Mesodermal cell (in vitro differentiated cells): ENCODE data around the gene ATL1.

Experiments
- H3K27ac ChIP-seq: 2 replicates; pipeline ENCODE4 v1.7.0; 2013; ENCODE audit warnings: mild to moderate bottlenecking, low read depth, low read length, moderate library complexity; ENCODE audit not compliant: severe bottlenecking
- H3K36me3 ChIP-seq: 2 replicates; pipeline ENCODE4 v1.7.1; 2013; ENCODE audit warnings: mild to moderate bottlenecking, low read length, moderate library complexity; ENCODE audit not compliant: control insufficient read depth, insufficient read depth
- H3K4me1 ChIP-seq: one replicate; pipeline ENCODE4 v1.7.1; 2013; ENCODE audit warnings: mild to moderate bottlenecking, low read length; ENCODE audit not compliant: insufficient read depth, control insufficient read depth, poor library complexity, severe bottlenecking
- H3K4me3 ChIP-seq: 2 replicates; pipeline ENCODE4 v1.7.0; 2013; ENCODE audit warnings: low read length, control low read depth, mild to moderate bottlenecking; ENCODE audit not compliant: insufficient read depth, poor library complexity, severe bottlenecking; ENCODE audit errors: extremely low read depth
- H3K9me3 ChIP-seq: 2 replicates; pipeline ENCODE4 v1.7.1; 2013; ENCODE audit warnings: mild to moderate bottlenecking, low read length, moderate library complexity; ENCODE audit not compliant: control insufficient read depth
- WGBS, 2 experiments: methylation state at CpG; one replicate each; pipeline ENCODE4 v1.1.5; 2013; ENCODE audit warnings: missing lambda C conversion rate in 2 of 2; ENCODE audit not compliant: insufficient coverage in 2 of 2; 5-methylcytosine and 5-hydroxymethylcytosine counted together

Gene ATL1

GRCh38 chr14:50528000-50528399, 31.9 kb upstream of the ATL1 start:
- Histone ChIP-seq H3K4me1 (peaks cover 26% of the 10 kb centered on the region), H3K4me3 (no peak overlapping the region), H3K36me3 (peaks cover 30% of the 10 kb centered on the region), H3K9me3 (no peaks in the 10 kb centered on the region), H3K27ac (no peak overlapping the region)
- WGBS, 2 experiments = no CpG with 5 or more reads among the region's 1 CpG

DNA sequence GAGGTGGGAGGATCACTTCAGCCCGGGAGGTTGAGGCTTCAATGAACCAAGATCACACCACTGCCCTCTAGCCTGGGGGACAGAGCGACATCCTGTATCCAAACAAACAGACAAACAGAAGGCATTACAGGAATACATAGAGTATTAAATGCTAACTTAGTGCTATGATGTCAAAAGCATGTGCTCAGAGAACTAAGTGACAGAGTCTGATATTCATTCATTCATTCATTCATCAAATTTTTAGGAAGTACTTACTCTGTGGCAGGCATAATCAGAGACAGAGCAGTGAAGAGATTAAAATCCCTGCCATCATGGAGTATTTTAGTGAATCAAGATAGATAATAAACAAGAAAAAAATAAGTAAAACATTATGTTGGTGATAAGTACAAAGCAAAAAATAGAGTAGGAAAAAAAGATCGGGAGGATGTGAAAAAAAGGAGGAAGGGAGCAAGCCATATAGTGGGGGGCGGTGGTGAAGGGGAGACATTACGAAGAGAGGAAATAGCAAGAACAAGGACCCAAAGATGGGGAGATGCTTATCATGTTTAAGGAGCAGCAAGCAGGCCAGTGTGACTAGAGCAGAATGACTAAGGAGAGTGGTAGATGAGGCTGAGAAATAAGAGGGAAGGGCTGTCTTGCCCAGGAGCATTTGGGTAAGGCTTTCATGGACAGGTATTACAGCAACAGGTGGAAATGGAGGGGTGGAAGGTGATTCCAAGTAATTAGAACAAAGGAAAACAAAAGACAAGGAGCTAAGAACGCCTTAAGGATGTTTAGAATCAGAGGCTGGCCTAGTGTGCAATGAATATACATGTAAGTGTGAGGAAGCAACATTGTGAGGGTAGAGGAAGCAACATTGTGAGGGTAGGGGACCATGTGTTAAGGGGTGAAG, 30.4 kb upstream of the ATL1 start:
- 88% methylated on average over 4 of the region's 6 CpGs for WGBS, 2 experiments
- Histone ChIP-seq H3K4me1 (peaks cover 20% of the 10 kb centered on the region), H3K9me3 (no peaks in the 10 kb centered on the region), H3K36me3 (peaks cover 23% of the 10 kb centered on the region), H3K27ac (no peak overlapping the region), H3K4me3 (peak overlapping the region; percentile 91)

DNA sequence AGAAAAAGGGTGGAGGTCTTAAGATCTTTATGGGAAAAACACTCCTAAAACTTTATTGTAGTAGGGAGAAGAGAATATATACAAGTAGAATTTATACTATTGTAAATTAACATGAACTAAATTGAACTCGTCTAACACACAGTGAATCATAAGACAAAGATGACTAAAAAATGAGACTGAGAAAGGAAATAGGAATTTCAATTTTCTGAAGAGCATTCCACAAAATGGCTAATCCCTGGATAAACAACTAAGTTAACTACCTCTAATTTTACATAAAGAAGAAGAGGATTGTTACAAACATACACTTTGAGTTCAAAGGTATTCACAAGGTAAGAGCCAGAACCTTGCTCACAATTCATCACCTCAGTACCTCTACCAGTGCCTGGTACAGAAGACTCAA, 29.6 kb upstream of the ATL1 start:
- no CpG with 5 or more reads among the region's 1 CpG for WGBS, 2 experiments
- H3K4me3 ChIP-seq = peak overlapping the region; percentile 91
- no peak overlapping the region for H3K27ac ChIP-seq
- H3K36me3 ChIP-seq = peaks cover 15% of the 10 kb centered on the region
- no peaks in the 10 kb centered on the region for H3K9me3 ChIP-seq
- peaks cover 20% of the 10 kb centered on the region for H3K4me1 ChIP-seq

DNA sequence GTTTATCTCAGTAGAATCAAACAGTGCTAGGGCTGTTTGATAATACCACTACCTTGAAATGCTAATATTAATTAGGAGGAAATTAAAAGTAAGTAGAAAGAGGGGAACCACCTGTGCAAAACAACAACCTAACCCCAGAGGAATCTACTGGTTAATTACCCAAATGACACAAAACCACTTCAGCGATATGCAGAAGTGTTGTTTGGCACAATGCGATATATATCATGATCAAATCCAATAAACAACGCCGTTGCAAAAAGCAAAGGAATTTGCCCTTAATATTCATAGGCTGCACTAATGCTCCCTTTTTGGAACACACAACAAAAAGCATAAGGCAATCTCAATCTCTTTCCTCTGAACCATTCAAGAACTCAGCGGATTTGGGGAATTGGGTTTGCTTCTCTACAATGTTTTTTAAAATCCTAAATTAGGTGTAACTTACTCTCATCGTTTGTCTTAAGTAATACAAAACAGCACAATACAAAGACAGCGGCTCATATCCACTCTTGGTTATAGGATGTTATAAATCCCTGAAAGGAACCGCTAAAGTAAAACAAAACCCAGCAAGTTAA, 29.1 kb upstream of the ATL1 start:
- peaks cover 11% of the 10 kb centered on the region for H3K36me3 ChIP-seq
- peaks cover 20% of the 10 kb centered on the region for H3K4me1 ChIP-seq
- 52 to 57% methylated on average over 4 of the region's 8 CpGs for WGBS, 2 experiments
- peak overlapping the region; percentile 91 for H3K4me3 ChIP-seq
- H3K9me3 ChIP-seq = no peaks in the 10 kb centered on the region
- H3K27ac ChIP-seq = no peak overlapping the region

GRCh38 chr14:50531595-50532501, 28.1 kb upstream of the ATL1 start:
- 0% methylated on average over 59 to 68 of the region's 82 CpGs for WGBS, 2 experiments
- Histone ChIP-seq H3K27ac (peak overlapping the region; percentile 92), H3K36me3 (peaks cover 7% of the 10 kb centered on the region), H3K4me1 (peaks cover 20% of the 10 kb centered on the region), H3K4me3 (peak overlapping the region; percentile 91), H3K9me3 (peaks cover 4% of the 10 kb centered on the region)

- Histone ChIP-seq H3K4me3 (peak within 1 kb of the TSS; percentile 91), H3K9me3 (peaks cover 6% of the 10 kb centered on the region), H3K36me3 (peaks cover 7% of the 10 kb centered on the region), H3K4me1 (peaks cover 20% of the 10 kb centered on the region), H3K27ac (peak within 1 kb of the TSS; percentile 92)
- 3% methylated on average over 38 to 55 of the region's 60 CpGs for WGBS, 2 experiments
Measured at GRCh38 chr14:50532502-50533240, 27.3 kb upstream of the ATL1 start, which contains the start of gene MAP4K5. Gene MAP4K5 (minus strand): TSS chr14:50532569. CDS start chr14:50532049, 520 bp downstream.

DNA sequence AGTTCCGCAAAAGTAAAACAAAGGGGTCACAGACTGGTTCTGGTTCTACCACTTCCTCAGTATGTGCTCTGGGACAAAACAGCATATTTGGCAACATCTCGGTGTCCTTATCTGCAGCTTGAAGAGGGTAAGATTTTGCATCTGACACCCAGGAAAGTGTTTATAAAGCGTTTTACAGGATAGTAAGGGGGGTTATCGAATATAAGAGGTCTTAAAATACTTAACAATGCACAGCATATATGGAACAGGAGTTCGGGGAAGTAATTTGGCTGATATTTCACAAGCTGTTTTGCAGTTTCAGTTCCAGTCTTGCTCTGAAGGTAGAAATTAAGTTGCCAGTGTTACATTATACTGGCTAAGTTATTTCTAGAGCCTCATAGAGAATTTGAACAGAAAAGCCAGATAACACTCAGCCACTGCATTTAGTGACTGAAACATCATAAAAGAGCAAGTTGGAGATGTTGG, 26.7 kb upstream of the ATL1 start:
- peaks cover 4% of the 10 kb centered on the region for H3K36me3 ChIP-seq
- WGBS, 2 experiments = 53 to 55% methylated on average over 2 to 4 of the region's 5 CpGs
- H3K9me3 ChIP-seq = peaks cover 6% of the 10 kb centered on the region
- peaks cover 14% of the 10 kb centered on the region for H3K4me1 ChIP-seq
- peak overlapping the region; percentile 91 for H3K4me3 ChIP-seq
- no peak overlapping the region for H3K27ac ChIP-seq

- Histone ChIP-seq H3K27ac (no peak overlapping the region), H3K9me3 (peaks cover 9% of the 10 kb centered on the region), H3K36me3 (no peaks in the 10 kb centered on the region), H3K4me1 (peaks cover 13% of the 10 kb centered on the region), H3K4me3 (no peak overlapping the region)
- no CpG with 5 or more reads among the region's 3 CpGs for WGBS, 2 experiments
Measured at GRCh38 chr14:50533806-50534205, 26.1 kb upstream of the ATL1 start.

DNA sequence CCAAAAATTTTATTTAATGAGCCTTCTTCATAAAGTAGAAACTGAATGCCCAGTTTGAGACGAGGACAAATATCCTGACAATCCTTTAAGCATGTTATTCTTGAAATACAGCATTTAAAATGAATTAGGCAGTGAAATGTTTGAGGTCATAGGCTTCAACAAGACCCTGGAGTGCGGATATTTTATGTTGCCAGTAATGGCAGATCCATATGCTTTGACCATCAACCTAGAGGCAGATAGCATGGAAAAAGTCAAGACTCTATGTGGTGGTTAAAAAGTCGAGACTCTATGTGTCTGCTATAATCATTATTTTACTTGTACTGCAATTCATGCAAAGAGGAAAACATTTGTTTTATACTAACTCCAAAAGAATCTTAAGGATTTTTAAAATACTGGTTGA, 25.5 kb upstream of the ATL1 start:
- H3K4me3 ChIP-seq = no peak overlapping the region
- no peaks in the 10 kb centered on the region for H3K36me3 ChIP-seq
- peaks cover 8% of the 10 kb centered on the region for H3K4me1 ChIP-seq
- no peak overlapping the region for H3K27ac ChIP-seq
- peaks cover 9% of the 10 kb centered on the region for H3K9me3 ChIP-seq
- 75 to 100% methylated on average over 1 of the region's 3 CpGs for WGBS, 2 experiments

- Histone ChIP-seq H3K9me3 (peaks cover 9% of the 10 kb centered on the region), H3K36me3 (no peaks in the 10 kb centered on the region), H3K27ac (no peak overlapping the region), H3K4me1 (peaks cover 3% of the 10 kb centered on the region), H3K4me3 (no peak overlapping the region)
- WGBS, 2 experiments = 100% methylated on average over 1 of the region's 1 CpG; no CpG with 5 or more reads in 1 of the 2 experiments
Measured at GRCh38 chr14:50534997-50535396, 24.9 kb upstream of the ATL1 start.
